ENCODE data around the gene SLC24A3.
A peak's percentile ranks its signal among the peaks of the same experiment; 100 is the strongest.

Gene SLC24A3

DNA sequence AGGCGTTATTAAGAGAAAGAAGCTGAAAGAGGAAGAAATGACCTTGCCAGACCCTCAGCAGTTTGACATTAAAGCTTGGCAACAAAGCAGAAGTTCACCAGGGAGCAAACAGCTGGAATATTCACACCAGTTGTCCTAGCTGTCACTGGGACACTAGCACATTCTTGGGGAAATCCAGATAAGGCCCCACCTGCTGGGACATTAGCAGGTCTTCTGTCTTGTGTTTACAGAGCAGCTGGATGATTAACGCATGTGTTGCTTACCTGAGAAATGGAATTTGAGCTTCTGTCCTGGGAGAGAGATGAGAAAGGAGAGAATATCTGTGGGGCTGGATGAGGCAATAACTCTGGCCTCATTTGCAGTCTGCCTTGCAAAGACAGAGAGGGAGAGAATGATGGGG, 408.0 kb downstream of the SLC24A3 start:
- Histone ChIP-seq H2BK5ac (ENCODE audit: low read length) (no peak overlapping the region), H3K4ac (ENCODE audit: low read depth, low read length) (no peak overlapping the region), H3K27me3 (ENCODE audit: insufficient read depth, low read length, poor library complexity) (no peaks in the 10 kb centered on the region), H2BK120ac (ENCODE audit: low read depth, low read length) (no peak overlapping the region), H3K79me1 (ENCODE audit: low read length) (no peaks in the 10 kb centered on the region), H3K18ac (ENCODE audit: low read length) (no peak overlapping the region), H3K79me2 (ENCODE audit: control insufficient read depth, insufficient read depth, low read length) (no peaks in the 10 kb centered on the region), H3K36me3 (ENCODE audit: control insufficient read depth, insufficient read depth, low read length) (no peaks in the 10 kb centered on the region), H3K4me2 (ENCODE audit: low read length) (no peak overlapping the region), H4K5ac (ENCODE audit: low read length) (no peak overlapping the region), H3K4me1 (ENCODE audit: control insufficient read depth, low read depth, low read length) (peaks cover 23% of the 10 kb centered on the region), H3K56ac (ENCODE audit: low read length) (no peak overlapping the region), H3K9ac (ENCODE audit: low read length) (no peak overlapping the region), H2AK5ac (ENCODE audit: low read length) (no peak overlapping the region), H2BK15ac (replicated peaks; ENCODE audit: low read depth) (no peak overlapping the region), H3K27ac (ENCODE audit: low read depth, low read length) (peak overlapping the region; percentile 35), H4K8ac (ENCODE audit: low read depth, low read length) (no peak overlapping the region), H3K23ac (ENCODE audit: low read length) (no peak overlapping the region), H3K4me3 (ENCODE audit: low read length) (no peak overlapping the region)
- DNase-seq: peak; percentile 99
- WGBS (ENCODE audit: extremely low coverage, insufficient coverage, low lambda C conversion rate): no CpG with 5 or more reads among the region's 2 CpGs

DNA sequence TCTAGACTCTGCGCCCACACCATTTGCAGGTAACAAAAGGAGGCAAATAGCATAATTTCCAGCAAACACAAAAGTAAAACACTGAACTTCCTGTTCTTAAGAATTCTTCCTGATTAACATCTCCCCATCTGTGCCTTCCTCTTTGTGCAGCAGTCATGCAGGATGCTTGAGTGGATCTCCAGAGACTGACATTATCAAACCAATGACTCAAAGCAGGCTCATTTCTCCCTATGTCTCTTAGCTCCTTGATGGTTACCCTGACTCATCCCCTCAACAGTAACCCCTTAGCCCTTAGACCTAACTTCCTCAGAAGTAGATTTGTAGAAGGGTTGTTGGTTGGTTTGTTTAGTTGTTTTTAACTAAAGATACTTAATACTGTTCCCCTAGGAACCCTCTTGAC, 408.6 kb downstream of the SLC24A3 start:
- Histone ChIP-seq H3K23ac (ENCODE audit: low read length) (no peak overlapping the region), H2BK5ac (ENCODE audit: low read length) (no peak overlapping the region), H3K18ac (ENCODE audit: low read length) (no peak overlapping the region), H2AK5ac (ENCODE audit: low read length) (no peak overlapping the region), H3K4ac (ENCODE audit: low read depth, low read length) (no peak overlapping the region), H3K9ac (ENCODE audit: low read length) (no peak overlapping the region), H3K27ac (ENCODE audit: low read depth, low read length) (no peak overlapping the region), H3K36me3 (ENCODE audit: control insufficient read depth, insufficient read depth, low read length) (no peaks in the 10 kb centered on the region), H3K56ac (ENCODE audit: low read length) (no peak overlapping the region), H3K79me1 (ENCODE audit: low read length) (no peaks in the 10 kb centered on the region), H3K79me2 (ENCODE audit: control insufficient read depth, insufficient read depth, low read length) (no peaks in the 10 kb centered on the region), H3K4me2 (ENCODE audit: low read length) (no peak overlapping the region), H4K8ac (ENCODE audit: low read depth, low read length) (no peak overlapping the region), H3K27me3 (ENCODE audit: insufficient read depth, low read length, poor library complexity) (no peaks in the 10 kb centered on the region), H4K5ac (ENCODE audit: low read length) (no peak overlapping the region), H3K4me1 (ENCODE audit: control insufficient read depth, low read depth, low read length) (peaks cover 23% of the 10 kb centered on the region), H3K4me3 (ENCODE audit: low read length) (no peak overlapping the region), H2BK15ac (replicated peaks; ENCODE audit: low read depth) (peak overlapping the region; percentile 7), H2BK120ac (ENCODE audit: low read depth, low read length) (no peak overlapping the region)
- peak; percentile 50 for DNase-seq
- WGBS (ENCODE audit: extremely low coverage, insufficient coverage, low lambda C conversion rate): no CpG with 5 or more reads among the region's 1 CpG

DNA sequence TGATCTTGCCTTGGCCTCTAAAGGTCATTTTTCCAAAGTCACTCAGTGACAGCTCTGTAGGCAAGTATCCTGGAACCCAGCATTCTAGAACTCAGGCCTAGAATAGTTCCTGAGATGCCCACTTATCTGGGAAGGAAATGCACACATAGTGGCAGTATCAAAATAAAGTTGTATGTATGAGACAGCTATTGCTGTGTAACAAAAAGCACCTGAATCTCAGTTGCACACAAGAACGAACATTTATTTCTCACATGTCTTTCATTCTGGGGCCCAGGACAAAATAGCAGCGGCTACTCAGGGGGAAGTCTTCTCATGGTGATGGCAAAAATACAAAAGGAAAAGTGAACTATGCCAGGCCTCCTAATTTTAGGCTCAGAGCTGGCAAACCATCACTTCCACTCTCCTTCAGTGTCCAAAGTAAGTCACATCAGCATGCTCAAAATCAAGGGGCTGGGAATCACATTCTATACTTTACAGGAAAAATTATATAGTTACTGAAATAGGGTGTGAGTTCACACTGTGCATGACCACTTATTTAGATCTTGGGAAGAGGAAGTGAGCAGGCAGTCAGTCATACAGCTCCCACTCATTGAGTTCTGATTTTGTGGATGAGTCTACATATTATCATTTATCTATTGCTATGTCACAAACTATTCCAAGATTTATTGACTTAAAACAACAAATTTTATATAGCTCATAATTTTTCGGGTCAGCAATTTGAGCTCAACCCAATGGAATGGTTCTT, 412.0 kb downstream of the SLC24A3 start:
- H3K36me3 ChIP-seq (ENCODE audit: control insufficient read depth, insufficient read depth, low read length): no peaks in the 10 kb centered on the region
- no peak overlapping the region for H2BK15ac ChIP-seq (replicated peaks; ENCODE audit: low read depth)
- H3K23ac ChIP-seq (ENCODE audit: low read length): no peak overlapping the region
- DNase-seq: no peak
- no peak overlapping the region for H2BK120ac ChIP-seq (ENCODE audit: low read depth, low read length)
- H3K79me1 ChIP-seq (ENCODE audit: low read length): no peaks in the 10 kb centered on the region
- no peak overlapping the region for H3K18ac ChIP-seq (ENCODE audit: low read length)
- H3K4me3 ChIP-seq (ENCODE audit: low read length): no peak overlapping the region
- no peak overlapping the region for H2BK5ac ChIP-seq (ENCODE audit: low read length)
- no peak overlapping the region for H3K9ac ChIP-seq (ENCODE audit: low read length)
- no peaks in the 10 kb centered on the region for H3K79me2 ChIP-seq (ENCODE audit: control insufficient read depth, insufficient read depth, low read length)
- H3K4me1 ChIP-seq (ENCODE audit: control insufficient read depth, low read depth, low read length): peaks cover 16% of the 10 kb centered on the region
- no peaks in the 10 kb centered on the region for H3K27me3 ChIP-seq (ENCODE audit: insufficient read depth, low read length, poor library complexity)
- H2AK5ac ChIP-seq (ENCODE audit: low read length): no peak overlapping the region
- H4K5ac ChIP-seq (ENCODE audit: low read length): no peak overlapping the region
- no peak overlapping the region for H3K4me2 ChIP-seq (ENCODE audit: low read length)
- H3K56ac ChIP-seq (ENCODE audit: low read length): no peak overlapping the region
- WGBS (ENCODE audit: extremely low coverage, insufficient coverage, low lambda C conversion rate): no CpG with 5 or more reads among the region's 3 CpGs
- H3K27ac ChIP-seq (ENCODE audit: low read depth, low read length): no peak overlapping the region
- H3K4ac ChIP-seq (ENCODE audit: low read depth, low read length): no peak overlapping the region
- no peak overlapping the region for H4K8ac ChIP-seq (ENCODE audit: low read depth, low read length)

DNA sequence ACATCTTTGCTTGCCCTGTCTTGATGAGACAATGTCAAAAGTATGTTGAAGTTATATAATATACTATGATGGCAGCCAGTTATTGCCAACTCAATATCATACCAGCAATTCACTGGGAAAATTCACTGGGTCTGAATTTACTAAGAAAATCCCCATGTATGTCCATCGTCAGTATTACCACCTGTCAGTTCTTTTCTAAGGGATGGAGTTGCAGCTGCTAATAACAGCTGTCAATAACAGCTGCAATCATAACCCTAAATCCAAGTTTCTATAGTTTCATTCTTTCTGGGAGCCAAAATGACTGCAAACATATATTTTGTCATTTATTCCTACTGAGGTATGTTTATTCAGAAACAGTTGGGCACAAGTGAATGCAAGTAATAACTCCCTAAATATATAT, 413.0 kb downstream of the SLC24A3 start:
- Histone ChIP-seq H3K18ac (ENCODE audit: low read length) (no peak overlapping the region), H3K27me3 (ENCODE audit: insufficient read depth, low read length, poor library complexity) (no peaks in the 10 kb centered on the region), H3K79me1 (ENCODE audit: low read length) (no peaks in the 10 kb centered on the region), H2BK5ac (ENCODE audit: low read length) (no peak overlapping the region), H3K4ac (ENCODE audit: low read depth, low read length) (no peak overlapping the region), H3K23ac (ENCODE audit: low read length) (no peak overlapping the region), H3K4me2 (ENCODE audit: low read length) (no peak overlapping the region), H3K36me3 (ENCODE audit: control insufficient read depth, insufficient read depth, low read length) (no peaks in the 10 kb centered on the region), H2BK15ac (replicated peaks; ENCODE audit: low read depth) (no peak overlapping the region), H3K56ac (ENCODE audit: low read length) (no peak overlapping the region), H3K4me3 (ENCODE audit: low read length) (no peak overlapping the region), H3K27ac (ENCODE audit: low read depth, low read length) (no peak overlapping the region), H4K5ac (ENCODE audit: low read length) (no peak overlapping the region), H3K4me1 (ENCODE audit: control insufficient read depth, low read depth, low read length) (peaks cover 10% of the 10 kb centered on the region), H3K79me2 (ENCODE audit: control insufficient read depth, insufficient read depth, low read length) (no peaks in the 10 kb centered on the region), H2AK5ac (ENCODE audit: low read length) (no peak overlapping the region), H4K8ac (ENCODE audit: low read depth, low read length) (no peak overlapping the region), H2BK120ac (ENCODE audit: low read depth, low read length) (no peak overlapping the region), H3K9ac (ENCODE audit: low read length) (no peak overlapping the region)
- no peak for DNase-seq
- WGBS (ENCODE audit: extremely low coverage, insufficient coverage, low lambda C conversion rate): no CpG with 5 or more reads among the region's 1 CpG

DNA sequence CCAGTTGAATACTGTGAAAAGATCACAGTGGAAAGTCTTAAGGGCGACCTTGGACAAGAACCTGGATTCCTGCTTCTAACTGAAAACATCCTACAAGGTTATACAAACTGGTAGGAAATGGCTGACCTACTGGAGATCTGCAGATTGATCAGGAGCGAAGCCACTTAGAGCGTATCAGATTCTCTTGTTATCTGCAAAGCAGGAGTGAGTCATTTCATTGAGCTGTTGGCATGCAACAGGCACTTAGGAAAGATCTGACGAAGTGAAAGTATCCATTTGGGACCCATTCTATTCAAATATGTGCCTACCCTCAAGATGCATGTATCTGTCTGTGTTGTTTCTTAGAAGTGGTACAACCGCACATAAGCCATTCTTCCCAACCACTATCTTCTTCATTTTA, 414.5 kb downstream of the SLC24A3 start:
- Histone ChIP-seq H3K79me1 (ENCODE audit: low read length) (no peaks in the 10 kb centered on the region), H3K56ac (ENCODE audit: low read length) (no peak overlapping the region), H3K4me3 (ENCODE audit: low read length) (no peak overlapping the region), H2BK15ac (replicated peaks; ENCODE audit: low read depth) (no peak overlapping the region), H3K27ac (ENCODE audit: low read depth, low read length) (no peak overlapping the region), H3K9ac (ENCODE audit: low read length) (no peak overlapping the region), H3K4me2 (ENCODE audit: low read length) (no peak overlapping the region), H3K18ac (ENCODE audit: low read length) (no peak overlapping the region), H3K36me3 (ENCODE audit: control insufficient read depth, insufficient read depth, low read length) (no peaks in the 10 kb centered on the region), H4K8ac (ENCODE audit: low read depth, low read length) (no peak overlapping the region), H3K4ac (ENCODE audit: low read depth, low read length) (no peak overlapping the region), H3K27me3 (ENCODE audit: insufficient read depth, low read length, poor library complexity) (no peaks in the 10 kb centered on the region), H3K79me2 (ENCODE audit: control insufficient read depth, insufficient read depth, low read length) (no peaks in the 10 kb centered on the region), H2BK120ac (ENCODE audit: low read depth, low read length) (no peak overlapping the region), H3K4me1 (ENCODE audit: control insufficient read depth, low read depth, low read length) (no peaks in the 10 kb centered on the region), H4K5ac (ENCODE audit: low read length) (no peak overlapping the region), H3K23ac (ENCODE audit: low read length) (no peak overlapping the region), H2AK5ac (ENCODE audit: low read length) (no peak overlapping the region), H2BK5ac (ENCODE audit: low read length) (no peak overlapping the region)
- no CpG with 5 or more reads among the region's 5 CpGs for WGBS (ENCODE audit: extremely low coverage, insufficient coverage, low lambda C conversion rate)
- peak; percentile 81 for DNase-seq

DNA sequence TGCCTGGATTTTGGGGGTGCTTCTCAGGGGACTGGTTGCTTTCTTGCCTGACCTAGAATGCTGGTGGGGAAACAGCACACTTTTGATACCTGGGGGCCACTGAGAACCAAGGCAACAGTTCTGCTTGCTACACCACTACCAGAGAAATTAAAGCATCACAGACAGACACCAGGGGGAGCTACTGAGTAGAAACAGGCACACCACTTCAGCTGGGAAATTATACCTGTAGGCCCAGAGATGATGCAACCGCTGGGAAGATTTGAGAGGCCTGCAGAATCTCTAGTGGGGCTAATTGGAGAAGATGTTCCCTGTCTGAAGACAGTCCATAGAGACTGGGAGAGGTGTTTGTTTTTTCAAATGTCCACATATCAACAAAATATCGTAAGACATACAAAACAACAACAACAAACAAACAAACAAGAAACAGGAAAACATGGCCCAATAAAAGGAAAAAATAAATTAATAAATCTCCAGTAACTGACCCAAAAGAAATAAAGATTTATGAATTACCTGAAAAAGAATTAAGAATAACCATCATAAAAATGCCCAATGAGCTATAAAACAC, 416.2 kb downstream of the SLC24A3 start:
- Histone ChIP-seq H3K27ac (ENCODE audit: low read depth, low read length) (no peak overlapping the region), H3K4me3 (ENCODE audit: low read length) (no peak overlapping the region), H3K4ac (ENCODE audit: low read depth, low read length) (no peak overlapping the region), H3K4me1 (ENCODE audit: control insufficient read depth, low read depth, low read length) (no peaks in the 10 kb centered on the region), H2AK5ac (ENCODE audit: low read length) (no peak overlapping the region), H4K8ac (ENCODE audit: low read depth, low read length) (no peak overlapping the region), H3K23ac (ENCODE audit: low read length) (no peak overlapping the region), H3K9ac (ENCODE audit: low read length) (no peak overlapping the region), H3K4me2 (ENCODE audit: low read length) (no peak overlapping the region), H2BK5ac (ENCODE audit: low read length) (no peak overlapping the region), H3K18ac (ENCODE audit: low read length) (no peak overlapping the region), H3K36me3 (ENCODE audit: control insufficient read depth, insufficient read depth, low read length) (no peaks in the 10 kb centered on the region), H2BK120ac (ENCODE audit: low read depth, low read length) (no peak overlapping the region), H4K5ac (ENCODE audit: low read length) (no peak overlapping the region), H3K79me1 (ENCODE audit: low read length) (no peaks in the 10 kb centered on the region), H2BK15ac (replicated peaks; ENCODE audit: low read depth) (peak overlapping the region; percentile 25), H3K79me2 (ENCODE audit: control insufficient read depth, insufficient read depth, low read length) (no peaks in the 10 kb centered on the region), H3K56ac (ENCODE audit: low read length) (no peak overlapping the region), H3K27me3 (ENCODE audit: insufficient read depth, low read length, poor library complexity) (no peaks in the 10 kb centered on the region)
- WGBS (ENCODE audit: extremely low coverage, insufficient coverage, low lambda C conversion rate): no CpG with 5 or more reads among the region's 2 CpGs
- peak; percentile 90 for DNase-seq

Data from mesendoderm (in vitro differentiated cells).